Measurements from ENCODE around the gene SMIM33.
"Not testable (repeated sequence)": the region's sequence is repeated elsewhere in the genome, so short reads cannot be mapped to it uniquely, and the experiment has no call there.

The SMIM33 gene

GRCh38 chr5:139486201-139486600 lies 15.4 kb downstream of the SMIM33 start:
- DNase-seq: no peak

- peak in 1 of 2 donors; percentile 32 for DNase-seq
These were observed 17.5 kb downstream of the SMIM33 start for GRCh38 chr5:139488260-139488659.

GRCh38 chr5:139492700-139493192 lies 21.9 kb downstream of the SMIM33 start:
- no peak for DNase-seq

GRCh38 chr5:139494256-139494655 lies 23.5 kb downstream of the SMIM33 start:
- no peak for DNase-seq

GRCh38 chr5:139494832-139495231 lies 24.0 kb downstream of the SMIM33 start:
- DNase-seq: no peak

GRCh38 chr5:139495638-139496435 lies 25.0 kb downstream of the SMIM33 start:
- no peak for DNase-seq

GRCh38 chr5:139501381-139501780 lies 30.6 kb downstream of the SMIM33 start:
- no peak for DNase-seq

GRCh38 chr5:139503036-139503817 lies 32.4 kb downstream of the SMIM33 start:
- not testable (repeated sequence) for DNase-seq

- DNase-seq: not testable (repeated sequence)
These were observed 33.1 kb downstream of the SMIM33 start for GRCh38 chr5:139503879-139504278.

- DNase-seq: not testable (repeated sequence)
These were observed 33.9 kb downstream of the SMIM33 start for GRCh38 chr5:139504722-139505121.

- DNase-seq: no peak
These were observed 42.1 kb downstream of the SMIM33 start for GRCh38 chr5:139512786-139513390.

- DNase-seq: peak; percentile 82 to 83
These were observed 42.6 kb downstream of the SMIM33 start for GRCh38 chr5:139513434-139513833.

- no peak for DNase-seq
These were observed 43.2 kb downstream of the SMIM33 start for GRCh38 chr5:139513852-139514485.

- DNase-seq: no peak
These were observed 43.7 kb downstream of the SMIM33 start for GRCh38 chr5:139514486-139514856.

GRCh38 chr5:139517683-139518564 lies 47.1 kb downstream of the SMIM33 start:
- DNase-seq: peak; percentile 89 to 92
